Heart left ventricle (tissue), 16 donors: ENCODE results near the gene MX2. TPM values are rescaled to one million over a fixed set of nuclear protein-coding genes. Genes with fewer than 3 reads are reported as not detected.
A peak's percentile ranks its signal among the peaks of the same experiment; 100 is the strongest.
"Not testable (repeated sequence)": the region's sequence is repeated elsewhere in the genome, so short reads cannot be mapped to it uniquely, and the experiment has no call there.

Experiments
- ATAC-seq, 4 donors: fragments of 200-7000 bp; cut with Tn5 transposase; one replicate each; pipeline ENCODE4 v1.9.1; 2020 to 2022; ENCODE audit warnings: moderate library complexity in 4 of 4, mild to moderate bottlenecking in 3 of 4, moderate number of reproducible peaks in 1 of 4
- DNase-seq, 5 donors: peaks; one replicate each; pipeline ENCODE4 v3.0.0-alpha.2; 2020
- H3K27ac ChIP-seq, 12 donors: fragments of 200-600 bp; sonication (generic) in 4 of 12; one replicate each; pipeline versions ENCODE4 v1.5.0 to v1.8.0; 2016 to 2022; ENCODE audit warnings: mild to moderate bottlenecking in 2 of 12
- H3K27me3 ChIP-seq, 9 donors: fragments of 200-600 bp; sonication (generic) in 2 of 9; one replicate each; pipeline versions ENCODE4 v1.5.1 to v1.8.0; 2016 to 2022; ENCODE audit warnings: mild to moderate bottlenecking in 3 of 9
- H3K36me3 ChIP-seq, 9 donors: fragments of 200-600 bp; sonication (generic) in 2 of 9; one replicate each; pipeline versions ENCODE4 v1.5.0 to v1.8.0; 2018 to 2022; ENCODE audit warnings: mild to moderate bottlenecking in 2 of 9
- H3K4me1 ChIP-seq, 12 donors: fragments of 200-600 bp; sonication (generic) in 4 of 12; one replicate each; pipeline versions ENCODE4 v1.5.0 to v1.8.0; 2016 to 2022; ENCODE audit warnings: mild to moderate bottlenecking in 3 of 12
- H3K4me3 ChIP-seq, 12 donors: fragments of 200-600 bp; sonication (generic) in 4 of 12; one replicate each; pipeline versions ENCODE4 v1.5.0 to v1.8.0; 2017 to 2022; ENCODE audit warnings: mild to moderate bottlenecking in 9 of 12, moderate library complexity in 4 of 12
- H3K9me3 ChIP-seq, 12 donors: fragments of 200-600 bp; sonication (generic) in 4 of 12; one replicate each; pipeline versions ENCODE4 v1.5.0 to v1.8.0; 2016 to 2022; ENCODE audit warnings: mild to moderate bottlenecking in 1 of 12
- CTCF ChIP-seq, 12 donors: fragments of 200-600 bp; sonication (generic) in 4 of 12; IDR thresholded peaks; one replicate each; pipeline versions ENCODE4 v1.5.0 to v1.8.0; 2018 to 2022; ENCODE audit warnings: antibody characterized with exemption in 12 of 12, mild to moderate bottlenecking in 5 of 12
- POLR2A ChIP-seq, 2 donors: fragments of 450-650 bp; IDR thresholded peaks; one replicate each; pipeline ENCODE4 v1.6.1; 2017; ENCODE audit warnings: antibody characterized with exemption in 2 of 2, mild to moderate bottlenecking in 2 of 2, moderate library complexity in 2 of 2
- WGBS, 4 donors: extraction: QIAGEN DNeasy Blood & Tissue Kit in 2 of 4; methylation state at CpG; one replicate each; pipeline versions ENCODE4 v1.1.5 to v1.1.7; 2013 to 2018; 5-methylcytosine and 5-hydroxymethylcytosine counted together
- intact Hi-C, 10 donors: fragments of 100-400 bp; cut with DNase I; formaldehyde crosslinking; loops; one replicate each; pipeline versions ENCODE4 v1.11.1 to v1.14.2; 2022
- long read RNA-seq, 3 donors: library from polyadenylated mRNA; unstranded; transcript quantifications; one replicate each; pipeline ENCODE4 v2.0.0, GENCODE V29; 2020 to 2021
- polyA plus RNA-seq, 2 donors: library from polyadenylated mRNA; stranded (reverse); fragments of 200-250 nt; gene quantifications; one replicate each; pipeline ENCODE4 v1.2.3, GENCODE V29; 2013
- total RNA-seq, 9 donors: library from RNA; depleted of rRNA in 2 of 9; stranded (reverse); fragments of >200 nt in 2 of 9; fragmentation: NEBNext Ultra II Directional in 3 of 9; extraction: Animal tissue kit (Norgen Biotek cat#: 25700) in 3 of 9; gene quantifications; one replicate each; pipeline versions ENCODE4 v1.1.0 to v1.2.4, GENCODE V29; 2016 to 2023
- donor health status: ischemic (EF 13 %, LVEDD 7.1; RV severe dilation, severe dysfunction).
- donor health status: healthy with polysubstance abuse.
- donor health status: DM: no; HTN: yes; CAD: no.
- donor health status: DM: no; HTN: no; CAD: no.
- donor health status: ischemic (EF 25% LVEDD 6.9; RV normal size, moderate dysfunction).
- donor health status: ischemic (EF 25% LVEDD 5.7; RV mildly dilated, moderate dysfunction).
- donor health status: healthy.
- donor health status: DM: yes; HTN: yes; CAD: no.
- donor health status: ischemic (EF 35%, LVEDD 5.7; RV mildly dilated, moderate dysfunction).
- donor health status: nonischemic (EF 11% LVEDD 7.7; RV severe dilation, severe dysfunction).
- donor health status: DM: yes; HTN: yes; CAD: no.
- donor health status: PGD.
- donor health status: ischemic (EF 29% LVEDD 5.4; RV normal size, mild dysfunction).
- donor health status: nonischemic (EF 23%, LVEDD 6.1; RV moderate dilation, normal function).

MX2 gene
- 10 to 100 TPM in 3 of 9 donors, 1 to 10 TPM in 6; 4.2 to 23.3 (median 6.0) TPM for total RNA-seq
- 1 to 10 TPM; 3.2 to 5.3 TPM for polyA plus RNA-seq
- long read RNA-seq, donor 1, partial matches to known transcripts = 0 of 3 reads
- long read RNA-seq, donor 1, other reads (novel, unspliced or antisense) = 0 of 3 reads
- long read RNA-seq, donor 2, transcript MX2-201 (14 exons, 3,042 nt) = major isoform, 21 of 35 reads
- long read RNA-seq, donor 2, partial matches to known transcripts = 5 of 35 reads
- long read RNA-seq, donor 2, other reads (novel, unspliced or antisense) = 9 of 35 reads
- long read RNA-seq, donor 3, partial matches to known transcripts = 1 of 7 reads
- long read RNA-seq, donor 3, other reads (novel, unspliced or antisense) = 4 of 7 reads

- 25 to 32% (median 28%) methylated on average over 24 of the region's 24 CpGs for WGBS, 4 donors
- peak; percentile 85 to 94 (median 88) for ATAC-seq
- TF ChIP-seq CTCF (IDR thresholded peaks at IDR 0.05) (no peak), POLR2A (IDR thresholded peaks at IDR 0.05) (no peak)
- peak within 1 kb of the TSS; percentile 16 to 70 (median 55) for H3K4me3 ChIP-seq
- H3K4me1 ChIP-seq = peaks cover 0 to 43% (median 16%) of the 10 kb centered on the region in 12 donors
- DNase-seq = peak; percentile 79 to 84 (median 81)
- H3K27ac ChIP-seq = peak within 1 kb of the TSS; percentile 80 to 98 (median 94)
- peaks cover 0 to 19% (median 0%) of the 10 kb centered on the region in 9 donors for H3K36me3 ChIP-seq
- intact Hi-C loops = loop anchor here in 4 of 10 donors (5.0 to 10.0 kb wide), 4 partner anchors 55 to 197 kb away; partner anchors contain the start of genes BACE2 (in 2 of the 4) and MX1 (in 1 of the 4)
- peaks cover 0 to 4% (median 0%) of the 10 kb centered on the region in 9 donors for H3K27me3 ChIP-seq
- no peaks in the 10 kb centered on the region for H3K9me3 ChIP-seq
Observed at GRCh38 chr21:41361786-41362604, at the start of gene MX2. MX2 (plus strand) TSS chr21:41362027; CDS start chr21:41376907, 14,880 bp downstream.

GRCh38 chr21:41313285-41314164 lies 48.3 kb upstream of the MX2 start:
- ATAC-seq, H3K9me3 ChIP-seq, H3K4me3 ChIP-seq, H3K36me3 ChIP-seq, intact Hi-C loops, H3K27ac ChIP-seq, DNase-seq: not testable (repeated sequence)
- WGBS, 4 donors = 94 to 97% (median 96%) methylated on average over 5 to 6 of the region's 8 CpGs
- peaks cover 5 to 48% (median 32%) of the 10 kb centered on the region in 9 donors for H3K27me3 ChIP-seq
- H3K4me1 ChIP-seq = peaks cover 0 to 15% (median 5%) of the 10 kb centered on the region in 12 donors

GRCh38 chr21:41315726-41316125 lies 46.1 kb upstream of the MX2 start:
- TF ChIP-seq POLR2A (IDR thresholded peaks at IDR 0.05) (no peak), CTCF (IDR thresholded peaks at IDR 0.05) (no peak)
- no peak overlapping the region for H3K27ac ChIP-seq
- ATAC-seq (no peak), DNase-seq (no peak)
- no peak overlapping the region for H3K4me3 ChIP-seq
- peaks cover 0 to 15% (median 5%) of the 10 kb centered on the region in 12 donors for H3K4me1 ChIP-seq
- 93 to 97% (median 95%) methylated on average over 6 of the region's 6 CpGs for WGBS, 4 donors
- no peaks in the 10 kb centered on the region for H3K36me3 ChIP-seq
- intact Hi-C loops = no loop called here
- H3K27me3 ChIP-seq = peaks cover 5 to 39% (median 28%) of the 10 kb centered on the region in 9 donors
- no peaks in the 10 kb centered on the region for H3K9me3 ChIP-seq
